ENCODE results near the gene TRIM41.
"Not testable (repeated sequence)": the region's sequence is repeated elsewhere in the genome, so short reads cannot be mapped to it uniquely, and the experiment has no call there.

The TRIM41 gene

DNA sequence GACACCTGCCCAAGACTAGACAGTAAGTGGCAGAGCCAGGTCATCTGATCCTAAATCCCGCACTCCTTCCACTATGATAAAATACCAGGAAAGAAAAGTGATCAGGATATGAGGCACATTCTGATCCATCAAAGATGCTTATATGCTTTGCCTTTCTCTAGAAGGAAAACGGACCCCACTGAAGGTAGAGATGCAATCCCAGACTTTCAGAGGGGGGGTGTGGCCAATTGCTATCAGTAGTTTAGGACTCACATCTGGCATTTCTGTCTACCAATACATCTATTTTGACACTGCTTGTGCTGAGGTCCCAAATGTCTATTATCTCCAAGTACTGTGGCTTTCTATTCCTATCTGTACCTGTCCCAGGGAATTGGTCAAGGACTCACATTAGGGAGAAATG, 36.2 kb downstream of the TRIM41 start:
- DNase-seq: no peak

- DNase-seq: no peak
Measured at GRCh38 chr5:181259974-181260719, 37.1 kb downstream of the TRIM41 start.

DNA sequence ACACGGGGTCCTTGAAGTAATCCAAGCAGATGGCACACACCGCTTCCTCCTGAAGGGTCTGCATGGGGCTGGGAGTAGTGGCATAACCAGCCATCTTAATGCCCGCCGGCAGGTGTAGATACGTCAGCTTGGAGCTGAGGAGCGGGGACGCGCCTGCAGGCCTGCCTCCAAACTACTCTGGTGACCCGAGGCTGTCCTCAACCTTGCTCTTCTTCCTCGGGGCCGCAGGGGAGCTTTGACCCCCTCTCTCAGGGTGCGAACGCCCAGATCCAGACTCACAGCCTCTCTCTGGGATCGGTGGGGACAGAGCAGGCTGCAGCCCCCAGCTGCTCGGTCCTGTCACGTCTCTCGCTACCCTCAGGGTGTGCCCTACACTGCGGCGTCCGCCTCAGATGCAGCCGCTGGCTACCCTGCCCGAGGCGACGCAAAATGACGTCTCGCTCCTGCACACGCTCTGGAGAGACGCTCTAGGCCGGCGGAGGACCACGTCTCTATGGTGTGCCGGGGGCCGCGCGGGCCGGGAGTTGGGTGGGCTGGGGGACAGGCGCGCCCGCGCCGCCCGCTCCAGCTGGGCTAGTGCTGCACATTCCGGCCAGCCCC, 37.7 kb downstream of the TRIM41 start, which contains the start of gene TRIM52:
TSS of gene TRIM52 (minus strand) at position 424 of the 600 bp plus-strand sequence. CDS start at position 94, 330 bp downstream.
- DNase-seq: peak; percentile 94

- DNase-seq: peak; percentile 84
Measured at GRCh38 chr5:181261320-181262049, 38.4 kb downstream of the TRIM41 start.

- DNase-seq: no peak
Measured at GRCh38 chr5:181263633-181264032, 40.6 kb downstream of the TRIM41 start.

GRCh38 chr5:181265092-181265671, 42.1 kb downstream of the TRIM41 start:
- DNase-seq: no peak

DNA sequence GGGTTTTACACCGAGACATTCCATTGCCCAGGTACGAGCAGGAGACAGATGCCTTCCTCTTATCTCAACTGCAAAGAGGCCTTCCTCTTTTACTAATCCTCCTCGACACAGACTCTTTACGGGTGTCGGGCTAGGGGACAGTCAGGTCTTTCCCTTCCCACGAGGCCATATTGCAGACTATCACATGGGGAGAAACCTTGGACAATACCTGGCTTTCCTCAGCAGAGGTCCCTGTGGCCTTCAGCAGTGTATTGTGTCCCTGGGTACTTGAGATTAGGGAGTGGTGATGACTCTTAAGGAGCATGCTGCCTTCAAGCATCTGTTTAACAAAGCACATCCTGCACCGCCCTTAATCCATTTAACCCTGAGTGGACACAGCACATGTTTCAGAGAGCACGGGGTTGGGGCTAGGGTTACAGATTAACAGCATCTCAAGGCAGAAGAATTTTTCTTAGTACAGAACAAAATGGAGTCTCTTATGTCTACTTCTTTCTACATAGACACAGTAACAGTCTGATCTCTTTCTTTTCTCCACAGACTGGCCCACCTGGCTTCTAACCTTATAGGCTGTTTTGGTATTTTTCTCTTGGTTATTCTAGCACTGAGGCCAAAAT, 44.3 kb downstream of the TRIM41 start:
- not testable (repeated sequence) for DNase-seq

- DNase-seq: not testable (repeated sequence)
Measured at GRCh38 chr5:181267907-181268306, 44.8 kb downstream of the TRIM41 start.

GRCh38 chr5:181271081-181271480, 48.0 kb downstream of the TRIM41 start:
- no peak for DNase-seq

DNA sequence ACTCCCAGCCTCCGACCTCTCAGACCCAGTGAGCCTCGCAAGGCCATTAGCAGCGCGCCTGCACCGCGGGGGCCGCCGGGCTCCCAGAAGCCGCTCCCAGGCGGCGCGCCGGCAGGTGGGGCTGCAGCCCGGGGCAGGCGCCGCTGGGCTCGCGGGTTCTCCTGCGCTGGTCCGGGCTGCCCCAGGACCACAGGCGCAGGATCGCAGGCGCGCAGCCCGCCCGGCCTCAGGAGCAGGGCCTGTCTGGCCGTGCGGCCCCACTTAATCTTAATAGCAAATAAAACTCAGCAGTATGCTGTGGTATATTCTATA, 50.3 kb downstream of the TRIM41 start:
- DNase-seq: not testable (repeated sequence)

- no peak for DNase-seq
Measured at GRCh38 chr5:181280251-181280762, 57.2 kb downstream of the TRIM41 start.

DNA sequence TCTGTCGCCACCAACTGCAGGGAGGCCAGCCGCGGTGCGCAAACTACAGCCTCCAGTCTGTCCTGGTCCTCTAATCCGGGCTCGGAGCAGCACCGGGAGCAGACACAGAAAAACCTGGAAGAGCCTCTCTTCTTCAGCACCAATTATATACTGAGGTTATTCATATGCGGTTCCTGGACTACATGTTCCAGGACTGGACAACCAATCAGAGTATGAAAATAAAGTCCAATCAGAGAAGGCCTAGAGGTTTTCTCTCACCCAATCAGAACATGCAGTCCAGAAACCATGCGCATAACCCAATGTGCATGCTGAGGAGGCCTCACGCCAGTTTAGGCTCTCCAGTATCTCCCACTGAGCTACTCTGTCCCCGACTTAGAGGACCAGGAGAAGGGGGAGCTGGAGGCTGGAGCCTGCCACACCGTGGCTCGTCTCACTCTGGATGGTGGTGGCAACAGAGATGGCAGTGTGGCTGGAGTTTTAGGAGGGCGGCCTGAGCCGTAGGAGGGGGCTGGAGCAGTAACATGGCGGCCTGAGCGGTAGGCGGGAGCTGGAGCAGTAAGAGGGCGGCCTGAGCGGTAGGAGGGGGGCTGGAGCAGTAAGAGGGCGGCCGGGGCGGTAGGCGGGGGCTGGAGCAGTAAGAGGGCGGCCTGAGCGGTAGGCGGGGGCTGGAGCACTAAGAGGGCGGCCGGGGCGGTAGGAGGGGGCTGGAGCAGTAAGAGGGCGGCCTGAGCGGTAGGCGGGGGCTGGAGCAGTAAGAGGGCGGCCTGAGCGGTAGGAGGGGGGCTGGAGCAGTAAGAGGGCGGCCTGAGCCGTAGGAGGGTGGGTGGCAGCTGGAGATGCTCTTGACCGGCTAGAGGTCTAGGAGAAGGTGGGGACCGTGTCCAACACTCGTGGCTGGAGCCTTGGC, 58.2 kb downstream of the TRIM41 start:
- no peak for DNase-seq

GRCh38 chr5:181281984-181282316, 58.9 kb downstream of the TRIM41 start:
- no peak for DNase-seq

GRCh38 chr5:181282415-181282814, 59.3 kb downstream of the TRIM41 start:
- DNase-seq: not testable (repeated sequence)

- DNase-seq: no peak
Measured at GRCh38 chr5:181282874-181283273, 59.8 kb downstream of the TRIM41 start.

GRCh38 chr5:181283347-181283746, 60.3 kb downstream of the TRIM41 start:
- DNase-seq: no peak

GRCh38 chr5:181283841-181284755, 61.0 kb downstream of the TRIM41 start:
- not testable (repeated sequence) for DNase-seq

Measured in left hindlimb (tissue), 1 donor.